GM21528 (cell line): Measurements from ENCODE around the gene CDC7.

Experiments
- ATAC-seq: cut with Tn5 transposase; IDR thresholded peaks from one replicate; pipeline ENCODE4 v1.9.1; 2021; ENCODE audit warnings: mild to moderate bottlenecking, moderate library complexity; ENCODE audit not compliant: unreplicated experiment, low FRiP score

CDC7 gene

GRCh38 chr1:91569411-91570119, 68.9 kb downstream of the CDC7 start:
- ATAC-seq, result no peak

GRCh38 chr1:91570120-91570448, 69.4 kb downstream of the CDC7 start:
- ATAC-seq, result no peak

GRCh38 chr1:91572044-91572443, 71.4 kb downstream of the CDC7 start:
- no peak for ATAC-seq
